Sigmoid colon (tissue), 7 donors: Measurements from ENCODE around the gene ELOB. TPM values are rescaled to one million over a fixed set of nuclear protein-coding genes. Genes with fewer than 3 reads are reported as not detected.
"Not testable (repeated sequence)": the region's sequence is repeated elsewhere in the genome, so short reads cannot be mapped to it uniquely, and the experiment has no call there.

ENCODE experiments used
- DNase-seq: peaks from one replicate; pipeline ENCODE4 v3.0.0-alpha.2; 2019
- H3K27ac ChIP-seq, 4 donors: fragments of 200-600 bp; sonication (generic); one replicate each; pipeline ENCODE4 v1.5.1; 2016 to 2019; ENCODE audit warnings: mild to moderate bottlenecking in 1 of 4
- H3K27me3 ChIP-seq, 3 donors: fragments of 200-600 bp; sonication (generic); one replicate each; pipeline ENCODE4 v1.5.1; 2019; ENCODE audit warnings: mild to moderate bottlenecking in 1 of 3
- H3K36me3 ChIP-seq, 4 donors: fragments of 200-600 bp; sonication (generic); one replicate each; pipeline ENCODE4 v1.5.1; 2016 to 2019
- H3K4me1 ChIP-seq, 4 donors: fragments of 200-600 bp; sonication (generic); one replicate each; pipeline ENCODE4 v1.5.1; 2017 to 2019
- H3K4me3 ChIP-seq, 4 donors: fragments of 200-600 bp; sonication (generic); one replicate each; pipeline ENCODE4 v1.5.1; 2017 to 2019; ENCODE audit warnings: mild to moderate bottlenecking in 2 of 4, moderate library complexity in 1 of 4
- H3K9me3 ChIP-seq, 4 donors: fragments of 200-600 bp in 3 of 4; sonication (generic) in 3 of 4; one replicate each; pipeline versions ENCODE4 v1.5.1 to v1.6.1; 2013 to 2019
- EP300 ChIP-seq, 4 donors: sonication (generic); formaldehyde crosslinking; IDR thresholded peaks; one replicate each; pipeline ENCODE4 v1.6.1; 2017; ENCODE audit warnings: antibody characterized with exemption in 4 of 4
- POLR2A ChIP-seq, 2 donors: fragments of 450-650 bp; IDR thresholded peaks; one replicate each; pipeline ENCODE4 v1.6.1; 2016; ENCODE audit warnings: antibody characterized with exemption in 2 of 2, mild to moderate bottlenecking in 2 of 2, moderate library complexity in 2 of 2
- POLR2AphosphoS5 ChIP-seq, 4 donors: sonication (generic); formaldehyde crosslinking; IDR thresholded peaks; one replicate each; pipeline ENCODE4 v1.6.1; 2017; ENCODE audit warnings: antibody characterized with exemption in 4 of 4
- WGBS, 2 donors: extraction: QIAGEN DNeasy Blood & Tissue Kit; methylation state at CpG; one replicate each; pipeline ENCODE4 v1.1.7; 2013; 5-methylcytosine and 5-hydroxymethylcytosine counted together
- intact Hi-C: fragments of 100-400 bp; cut with DNase I; formaldehyde crosslinking; loops from one replicate; pipeline ENCODE4 v1.15.1; 2023
- polyA plus RNA-seq, 3 donors: library from polyadenylated mRNA; stranded (reverse); fragments of 200-250 nt; gene quantifications; one replicate each; pipeline ENCODE4 v1.2.3, GENCODE V29; 2013
- small RNA-seq, 3 donors: library from RNA; depleted of rRNA; stranded (forward); fragments of <200 nt; gene quantifications; one replicate each; pipeline ENCODE3, GENCODE V24; 2016
- total RNA-seq, 4 donors: library from RNA; depleted of rRNA; stranded (reverse); fragments of >200 nt; gene quantifications; one replicate each; pipeline ENCODE4 v1.1.0, GENCODE V29; 2016
- TF ChIP-seq, protein P1 (sequence below), 4 experiments: fragments of 450-650 bp in 3 of 4; fragments of 200-600 bp in 1 of 4; IDR thresholded peaks; one replicate each; pipeline ENCODE4 v1.5.1; 2016 to 2019; ENCODE audit warnings: antibody characterized with exemption in 4 of 4, mild to moderate bottlenecking in 3 of 4, moderate library complexity in 2 of 4
- donor health status: healthy with polysubstance abuse.
- donor health status: Bipolar disorder and iron deficiency.
- donor health status: healthy.

ELOB gene
- total and polyA plus RNA-seq, 7 donors: 329 to 1,166 (median 475) TPM

DNA sequence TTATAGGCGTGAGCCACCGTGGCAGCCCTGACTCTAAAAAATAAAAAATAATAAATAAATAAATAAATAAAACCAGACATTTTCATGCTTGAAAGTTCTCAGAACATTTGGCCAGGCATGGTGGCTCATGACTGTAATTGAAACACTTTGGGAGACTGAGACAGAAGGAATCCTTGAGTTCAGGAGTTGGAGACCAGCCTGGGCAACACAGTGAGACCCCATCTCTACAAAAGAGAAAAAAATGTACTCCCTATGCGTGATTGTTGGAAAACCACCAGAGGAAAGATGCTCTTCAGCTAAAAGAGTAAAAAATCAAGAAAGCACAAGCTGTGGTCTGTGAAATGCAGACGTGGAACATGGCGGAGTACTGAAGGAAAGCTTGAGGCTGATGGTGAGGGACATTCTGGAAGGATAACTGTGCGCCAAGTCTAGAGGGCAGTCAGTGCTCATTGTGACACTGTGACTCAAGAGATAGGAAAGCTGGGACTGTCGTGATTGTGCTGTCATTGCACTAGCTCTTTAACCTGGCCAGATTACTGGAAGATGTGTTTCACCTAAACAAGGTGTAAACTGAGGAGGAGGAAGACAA, 52.9 kb downstream of the ELOB start:
- Histone ChIP-seq H3K27me3 (peaks cover 0 to 10% (median 0%) of the 10 kb centered on the region in 3 donors), H3K9me3 (no peaks in the 10 kb centered on the region), H3K36me3 (no peaks in the 10 kb centered on the region), H3K4me1 (peaks cover 0 to 16% (median 12%) of the 10 kb centered on the region in 4 donors), H3K4me3 (no peak overlapping the region), H3K27ac (no peak overlapping the region)
- TF ChIP-seq, protein P1, sequence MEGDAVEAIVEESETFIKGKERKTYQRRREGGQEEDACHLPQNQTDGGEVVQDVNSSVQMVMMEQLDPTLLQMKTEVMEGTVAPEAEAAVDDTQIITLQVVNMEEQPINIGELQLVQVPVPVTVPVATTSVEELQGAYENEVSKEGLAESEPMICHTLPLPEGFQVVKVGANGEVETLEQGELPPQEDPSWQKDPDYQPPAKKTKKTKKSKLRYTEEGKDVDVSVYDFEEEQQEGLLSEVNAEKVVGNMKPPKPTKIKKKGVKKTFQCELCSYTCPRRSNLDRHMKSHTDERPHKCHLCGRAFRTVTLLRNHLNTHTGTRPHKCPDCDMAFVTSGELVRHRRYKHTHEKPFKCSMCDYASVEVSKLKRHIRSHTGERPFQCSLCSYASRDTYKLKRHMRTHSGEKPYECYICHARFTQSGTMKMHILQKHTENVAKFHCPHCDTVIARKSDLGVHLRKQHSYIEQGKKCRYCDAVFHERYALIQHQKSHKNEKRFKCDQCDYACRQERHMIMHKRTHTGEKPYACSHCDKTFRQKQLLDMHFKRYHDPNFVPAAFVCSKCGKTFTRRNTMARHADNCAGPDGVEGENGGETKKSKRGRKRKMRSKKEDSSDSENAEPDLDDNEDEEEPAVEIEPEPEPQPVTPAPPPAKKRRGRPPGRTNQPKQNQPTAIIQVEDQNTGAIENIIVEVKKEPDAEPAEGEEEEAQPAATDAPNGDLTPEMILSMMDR (IDR thresholded peaks at IDR 0.05): no peak
- TF ChIP-seq EP300 (IDR thresholded peaks at IDR 0.05) (no peak), POLR2A (IDR thresholded peaks at IDR 0.05) (no peak), POLR2AphosphoS5 (IDR thresholded peaks at IDR 0.05) (no peak)
- intact Hi-C loops: no loop called here
- WGBS, 2 donors: 76 to 84% methylated on average over 7 of the region's 7 CpGs
- no peak for DNase-seq

- H3K9me3 ChIP-seq, H3K36me3 ChIP-seq, DNase-seq: not testable (repeated sequence)
- Histone ChIP-seq H3K27me3 (peaks cover 0 to 10% (median 0%) of the 10 kb centered on the region in 3 donors), H3K4me1 (peaks cover 0 to 16% (median 12%) of the 10 kb centered on the region in 4 donors), H3K27ac (peak overlapping the region; percentile 66 to 79 (median 76)), H3K4me3 (peak overlapping the region; percentile 53 to 64 (median 61))
- WGBS, 2 donors: 34 to 42% methylated on average over 14 of the region's 14 CpGs
- intact Hi-C loops: loop anchor here (2.0 kb wide), 2 partner anchors 31 to 39 kb away; partner anchors contain the start of genes KCTD5 and SRRM2
These were observed 55.4 kb downstream of the ELOB start for GRCh38 chr16:2721634-2722173.

Small RNA genes within 50 kb of the gene (small RNA-seq; reads per million reads assigned to genes)
- 0 reads per million in 3 donors for gene SNORA3C

Other genes starting within 250 kb of the ELOB start
- not detected for gene CEMP1, start 245.9 kb downstream of the ELOB start, total RNA-seq
- 1 to 10 TPM in 1 of 3 donors, under 1 TPM in 1, not detected in 1; 0.90 to 1.2 TPM for gene CEMP1, start 245.9 kb downstream of the ELOB start, polyA plus RNA-seq
- gene PDPK1, start 239.3 kb downstream of the ELOB start, total RNA-seq: 10 to 100 TPM; 22.7 to 32.2 (median 31.0) TPM
- 10 to 100 TPM; 24.0 to 31.1 (median 31.0) TPM for gene PDPK1, start 239.3 kb downstream of the ELOB start, polyA plus RNA-seq
- 10 to 100 TPM in 3 of 4 donors, 1 to 10 TPM in 1; 9.5 to 17.1 (median 11.5) TPM for gene KCTD5, start 94.8 kb downstream of the ELOB start, total RNA-seq
- 10 to 100 TPM; 47.4 to 80.5 (median 78.6) TPM for gene KCTD5, start 94.8 kb downstream of the ELOB start, polyA plus RNA-seq
- gene PRSS27, start 57.1 kb downstream of the ELOB start, total RNA-seq: 1 to 10 TPM; 1.2 to 5.0 (median 1.4) TPM
- 1 to 10 TPM in 1 of 3 donors, under 1 TPM in 1, not detected in 1; 0.60 to 2.1 TPM for gene PRSS27, start 57.1 kb downstream of the ELOB start, polyA plus RNA-seq
- gene SRRM2, start 24.6 kb downstream of the ELOB start, total RNA-seq: 100 to 1,000 TPM; 181 to 826 (median 219) TPM
- 100 to 1,000 TPM in 1 of 3 donors, 10 to 100 TPM in 2; 66.1 to 725 (median 73.8) TPM for gene SRRM2, start 24.6 kb downstream of the ELOB start, polyA plus RNA-seq
- gene PRSS33, start 10.3 kb upstream of the ELOB start, total RNA-seq: not detected
- not detected for gene PRSS33, start 10.3 kb upstream of the ELOB start, polyA plus RNA-seq
- not detected for gene PRSS41, start 21.2 kb upstream of the ELOB start, total RNA-seq
- not detected for gene PRSS41, start 21.2 kb upstream of the ELOB start, polyA plus RNA-seq
- not detected for gene PRSS21, start 40.0 kb upstream of the ELOB start, total RNA-seq
- gene PRSS21, start 40.0 kb upstream of the ELOB start, polyA plus RNA-seq: under 1 TPM in 1 of 3 donors, not detected in 2; 0.58 TPM
- not detected for gene ZG16B, start 53.0 kb upstream of the ELOB start, total RNA-seq
- 100 to 1,000 TPM in 1 of 3 donors, 10 to 100 TPM in 2; 15.6 to 147 (median 55.0) TPM for gene ZG16B, start 53.0 kb upstream of the ELOB start, polyA plus RNA-seq
- not detected for gene PRSS22, start 80.9 kb upstream of the ELOB start, total RNA-seq
- 10 to 100 TPM in 1 of 3 donors, not detected in 2; 20.8 TPM for gene PRSS22, start 80.9 kb upstream of the ELOB start, polyA plus RNA-seq
- gene FLYWCH2, start 105.9 kb upstream of the ELOB start, total RNA-seq: 10 to 100 TPM; 33.6 to 64.2 (median 55.8) TPM
- gene FLYWCH2, start 105.9 kb upstream of the ELOB start, polyA plus RNA-seq: 10 to 100 TPM; 27.5 to 43.2 (median 30.7) TPM
- gene FLYWCH1, start 134.7 kb upstream of the ELOB start, total RNA-seq: 10 to 100 TPM; 28.6 to 51.5 (median 33.2) TPM
- gene FLYWCH1, start 134.7 kb upstream of the ELOB start, polyA plus RNA-seq: 10 to 100 TPM in 1 of 3 donors, 1 to 10 TPM in 2; 6.9 to 19.5 (median 7.2) TPM
- gene KREMEN2, start 187.0 kb upstream of the ELOB start, total RNA-seq: not detected
- 1 to 10 TPM; 1.0 to 1.8 (median 1.6) TPM for gene KREMEN2, start 187.0 kb upstream of the ELOB start, polyA plus RNA-seq
- gene PAQR4, start 192.1 kb upstream of the ELOB start, total RNA-seq: 1 to 10 TPM in 2 of 4 donors, under 1 TPM in 2; 0.83 to 3.6 (median 1.0) TPM
- gene PAQR4, start 192.1 kb upstream of the ELOB start, polyA plus RNA-seq: 10 to 100 TPM in 1 of 3 donors, 1 to 10 TPM in 2; 3.6 to 22.1 (median 3.9) TPM
- gene PKMYT1, start 203.2 kb upstream of the ELOB start, total RNA-seq: under 1 TPM in 1 of 4 donors, not detected in 3; 0.95 TPM
- gene PKMYT1, start 203.2 kb upstream of the ELOB start, polyA plus RNA-seq: 10 to 100 TPM in 1 of 3 donors, 1 to 10 TPM in 2; 1.6 to 33.1 (median 4.2) TPM
- not detected for gene CLDN9, start 235.6 kb upstream of the ELOB start, total RNA-seq
- under 1 TPM in 1 of 3 donors, not detected in 2; 0.28 TPM for gene CLDN9, start 235.6 kb upstream of the ELOB start, polyA plus RNA-seq
- not detected for gene CLDN6, start 240.9 kb upstream of the ELOB start, total RNA-seq
- not detected for gene CLDN6, start 240.9 kb upstream of the ELOB start, polyA plus RNA-seq
- gene TNFRSF12A, start 243.1 kb upstream of the ELOB start, total RNA-seq: 10 to 100 TPM in 3 of 4 donors, 1 to 10 TPM in 1; 6.1 to 78.2 (median 12.7) TPM
- gene TNFRSF12A, start 243.1 kb upstream of the ELOB start, polyA plus RNA-seq: 10 to 100 TPM in 1 of 3 donors, 1 to 10 TPM in 2; 6.6 to 16.3 (median 7.9) TPM
- 10 to 100 TPM; 23.1 to 77.3 (median 32.2) TPM for gene HCFC1R1, start 246.7 kb upstream of the ELOB start, total RNA-seq
- 10 to 100 TPM; 52.9 to 82.5 (median 53.1) TPM for gene HCFC1R1, start 246.7 kb upstream of the ELOB start, polyA plus RNA-seq
- gene THOC6, start 246.8 kb upstream of the ELOB start, total RNA-seq: 10 to 100 TPM in 3 of 4 donors, 1 to 10 TPM in 1; 8.6 to 15.8 (median 13.4) TPM
- gene THOC6, start 246.8 kb upstream of the ELOB start, polyA plus RNA-seq: 10 to 100 TPM; 16.8 to 35.8 (median 18.5) TPM